ENCODE measurements around the gene FRMPD4.
"Not testable (repeated sequence)": the region's sequence is repeated elsewhere in the genome, so short reads cannot be mapped to it uniquely, and the experiment has no call there.

The FRMPD4 gene

DNA sequence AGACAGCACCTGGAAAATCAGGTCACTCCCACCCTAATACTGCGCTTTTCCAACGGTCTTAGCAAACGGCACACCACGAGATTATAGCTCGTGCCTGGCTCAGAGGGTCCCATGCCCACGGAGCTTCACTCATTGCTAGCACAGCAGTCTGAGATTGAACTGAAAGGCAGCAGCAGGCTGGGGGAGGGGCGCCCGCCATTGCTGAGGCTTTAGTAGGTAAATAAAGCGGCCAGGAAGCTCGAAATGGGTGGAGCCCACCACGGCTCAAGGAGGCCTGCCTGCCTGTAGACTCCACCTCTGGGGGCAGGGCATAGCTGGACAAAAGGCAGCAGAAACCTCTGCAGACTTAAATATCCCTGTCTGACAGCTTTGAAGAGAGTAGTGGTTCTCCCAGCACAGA lies 399.8 kb downstream of the FRMPD4 start:
- not testable (repeated sequence) for DNase-seq (ENCODE audit: low spot score)

DNA sequence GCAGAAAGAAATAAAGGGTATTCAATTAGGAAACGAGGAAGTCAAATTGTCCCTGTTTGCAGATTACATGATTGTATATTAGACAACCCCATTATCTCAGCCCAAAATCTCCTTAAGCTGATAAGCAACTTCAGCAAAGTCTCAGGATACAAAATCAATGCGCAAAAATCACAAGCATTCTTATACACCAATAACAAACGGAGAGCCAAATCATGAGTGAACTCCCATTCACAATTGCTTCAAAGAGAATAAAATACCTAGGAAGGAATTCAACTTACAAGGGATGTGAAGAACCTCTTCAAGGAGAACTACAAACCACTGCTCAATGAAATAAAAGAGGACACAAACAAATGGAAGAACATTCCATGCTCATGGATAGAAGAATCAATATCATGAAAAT lies 404.0 kb downstream of the FRMPD4 start:
- not testable (repeated sequence) for DNase-seq (ENCODE audit: low spot score)

DNA sequence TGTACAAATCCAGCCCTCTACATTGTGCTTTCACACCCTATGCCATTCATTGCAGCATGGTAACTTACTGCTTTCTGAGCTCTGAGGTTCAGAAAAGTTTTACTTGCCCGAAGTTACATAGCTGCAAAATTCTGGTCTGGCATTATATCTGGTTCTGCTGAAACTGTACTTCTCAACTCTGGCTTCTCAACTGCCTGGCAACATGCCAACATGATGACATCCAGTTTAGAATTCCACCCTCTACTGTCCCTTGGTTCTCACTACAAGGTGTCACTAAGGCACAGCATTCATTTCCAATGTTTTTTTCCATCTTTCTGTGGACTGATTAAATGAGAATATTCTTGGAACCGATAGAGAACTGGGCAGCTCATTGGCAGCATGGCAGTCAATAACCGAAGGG lies 410.1 kb downstream of the FRMPD4 start:
- DNase-seq (ENCODE audit: low spot score) = no peak

DNA sequence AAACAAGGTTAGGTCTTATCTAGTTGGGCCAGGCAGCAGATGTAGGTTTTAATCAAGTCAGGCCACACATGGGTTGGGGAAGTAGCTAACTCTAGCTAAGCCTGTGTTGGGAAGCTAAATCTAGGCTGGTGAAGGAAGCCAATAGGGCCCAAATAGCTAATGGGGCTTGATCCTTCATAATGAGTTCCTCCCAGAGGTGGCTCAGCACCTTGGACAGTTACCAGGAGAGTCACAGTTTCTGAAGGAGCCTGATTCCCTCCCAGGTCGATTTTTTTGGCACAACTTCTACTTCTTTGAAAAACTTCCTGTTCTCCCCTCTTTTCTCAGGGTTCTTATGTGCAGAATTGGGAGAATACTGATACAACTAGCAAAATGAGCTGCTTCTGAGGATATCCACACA lies 410.5 kb downstream of the FRMPD4 start:
- DNase-seq (ENCODE audit: low spot score) = no peak

DNA sequence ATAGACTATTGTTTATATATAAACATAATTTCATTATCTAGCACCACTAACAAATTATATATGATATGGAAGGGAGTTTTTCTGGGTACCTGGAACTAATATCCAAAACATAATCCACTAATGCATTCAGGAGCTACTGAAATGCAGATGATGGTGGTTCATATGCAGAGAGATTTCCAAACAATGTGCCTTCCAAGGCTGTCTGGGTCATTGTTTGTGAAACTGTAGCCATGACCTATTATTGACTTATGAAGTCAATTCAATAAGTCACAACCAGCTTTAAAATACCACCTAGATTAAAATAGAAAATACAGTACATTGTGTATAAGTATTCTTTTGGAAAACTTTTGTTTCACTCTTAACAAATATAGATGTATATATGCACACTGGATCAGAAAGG lies 415.9 kb downstream of the FRMPD4 start:
- DNase-seq (ENCODE audit: low spot score) = no peak

DNA sequence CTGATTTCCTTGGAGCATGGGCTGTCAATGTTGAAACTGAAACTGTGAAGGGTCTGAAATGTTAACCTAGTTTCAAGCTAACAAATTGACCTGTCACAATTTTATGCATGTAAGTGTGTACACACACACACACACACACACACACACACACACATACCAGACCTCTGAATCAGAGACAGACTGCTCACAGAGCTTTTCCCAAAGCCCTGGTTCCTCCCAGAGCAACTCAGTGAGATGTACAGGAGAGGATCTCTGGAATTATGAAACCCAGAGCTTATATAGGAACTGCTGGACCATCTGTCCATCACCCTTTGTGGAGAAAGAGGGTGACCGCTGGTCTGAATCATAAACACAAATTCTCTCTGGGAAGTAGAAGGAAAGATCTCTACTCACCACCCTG lies 424.8 kb downstream of the FRMPD4 start:
- DNase-seq (ENCODE audit: low spot score) = no peak

DNA sequence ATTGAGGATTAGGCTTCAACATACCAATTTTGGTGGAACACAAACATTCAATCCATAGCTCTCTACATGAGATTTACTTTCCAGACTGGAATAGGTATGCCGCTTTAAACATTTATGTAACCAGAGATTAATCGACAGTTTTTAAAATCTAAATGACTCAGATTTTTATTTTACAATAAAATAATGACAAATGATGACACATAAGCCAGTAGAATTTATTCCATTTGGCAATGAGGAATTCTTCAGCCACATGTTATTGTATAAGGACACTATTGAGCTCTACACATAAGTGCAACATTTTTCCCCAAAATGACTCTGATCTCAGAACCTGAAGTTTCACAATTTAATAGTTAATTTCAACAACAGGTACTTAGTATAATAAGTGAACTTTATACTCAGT lies 425.9 kb downstream of the FRMPD4 start:
- no peak for DNase-seq (ENCODE audit: low spot score)

DNA sequence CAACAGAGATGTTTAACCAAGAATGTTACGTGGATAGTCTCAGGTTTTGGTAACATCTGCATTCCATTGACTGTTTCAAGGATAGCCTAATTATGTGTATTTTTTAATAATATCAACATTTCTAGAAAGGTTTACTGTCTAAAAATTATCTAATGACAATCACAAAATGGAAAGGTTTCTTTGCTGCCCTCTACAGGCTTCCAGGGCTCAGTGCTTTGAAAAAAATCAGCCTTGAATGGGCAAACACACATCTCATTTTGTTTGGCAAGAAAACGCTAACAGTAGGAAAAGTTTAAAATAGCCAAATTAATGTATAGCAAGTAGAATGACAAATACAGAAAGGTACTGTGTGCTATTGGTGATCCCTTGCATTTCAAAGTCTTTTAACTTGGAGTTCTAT lies 429.6 kb downstream of the FRMPD4 start:
- peak; percentile 2 for DNase-seq (ENCODE audit: low spot score)

DNA sequence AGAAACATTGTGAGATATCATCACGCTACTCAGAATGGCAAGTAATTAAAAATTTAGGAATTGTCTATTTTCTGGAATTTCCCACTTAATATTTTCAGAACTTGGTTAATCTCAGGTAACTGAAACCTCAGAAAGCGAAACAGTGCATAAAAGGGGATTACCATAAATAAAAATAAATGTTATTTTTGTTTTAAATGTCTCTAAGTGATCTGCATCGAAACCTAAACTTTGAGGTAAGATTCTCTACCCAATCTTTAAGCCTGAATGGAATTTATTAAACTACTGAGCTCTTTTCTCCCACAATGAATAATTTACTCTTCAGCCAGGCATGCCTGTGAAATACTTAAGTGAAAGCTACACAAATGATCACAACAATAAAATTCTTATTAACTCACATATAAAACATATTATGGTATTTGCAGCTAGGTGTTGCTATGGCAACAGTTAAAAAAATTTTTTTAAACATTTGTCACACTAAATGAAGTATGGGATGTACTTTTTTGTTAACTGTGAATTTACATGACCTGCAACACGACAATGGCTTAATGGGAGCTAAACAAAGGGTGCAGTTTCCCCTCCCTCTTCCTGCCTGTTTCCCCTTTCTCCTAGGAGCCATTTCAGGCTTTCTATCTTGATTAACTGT lies 432.7 kb downstream of the FRMPD4 start:
- DNase-seq (ENCODE audit: low spot score) = no peak

DNA sequence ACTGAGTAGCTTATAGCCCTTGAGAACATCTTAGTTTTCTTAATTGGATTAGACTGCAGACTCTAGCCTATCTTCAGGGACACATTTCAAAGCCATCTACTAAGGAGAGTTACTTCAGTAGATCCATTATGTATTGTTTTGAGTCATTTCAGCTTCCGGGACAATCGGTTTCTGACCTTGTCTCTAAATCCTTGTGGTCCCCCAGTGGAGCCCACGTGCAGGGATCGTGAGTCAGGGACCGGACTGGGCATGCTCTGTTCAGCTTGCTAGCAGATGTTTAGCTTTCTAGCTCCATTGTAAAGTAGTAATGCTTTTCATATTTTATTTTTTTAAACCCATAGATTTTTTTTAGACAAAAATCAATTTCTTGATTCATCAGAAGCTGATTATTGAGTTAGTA lies 441.0 kb downstream of the FRMPD4 start:
- DNase-seq (ENCODE audit: low spot score) = no peak

DNA sequence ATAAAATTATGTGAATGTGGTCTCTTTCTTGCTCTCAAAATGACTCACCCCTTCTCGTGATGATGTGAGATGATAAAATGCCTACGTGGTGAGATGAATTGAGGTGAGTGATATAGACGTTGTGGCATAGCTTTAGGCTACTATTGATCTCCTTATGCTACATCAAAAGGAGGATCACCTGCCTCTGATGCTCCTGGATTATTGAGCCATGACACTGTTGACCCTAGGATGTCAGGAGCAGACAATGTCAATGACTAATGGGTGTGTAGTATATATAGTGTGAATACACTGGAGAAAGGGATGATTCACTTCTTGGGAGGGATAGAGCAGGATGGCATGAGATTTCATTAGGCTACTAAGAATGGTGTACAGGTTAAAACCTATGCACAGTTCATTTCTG lies 442.3 kb downstream of the FRMPD4 start:
- DNase-seq (ENCODE audit: low spot score) = no peak

DNA sequence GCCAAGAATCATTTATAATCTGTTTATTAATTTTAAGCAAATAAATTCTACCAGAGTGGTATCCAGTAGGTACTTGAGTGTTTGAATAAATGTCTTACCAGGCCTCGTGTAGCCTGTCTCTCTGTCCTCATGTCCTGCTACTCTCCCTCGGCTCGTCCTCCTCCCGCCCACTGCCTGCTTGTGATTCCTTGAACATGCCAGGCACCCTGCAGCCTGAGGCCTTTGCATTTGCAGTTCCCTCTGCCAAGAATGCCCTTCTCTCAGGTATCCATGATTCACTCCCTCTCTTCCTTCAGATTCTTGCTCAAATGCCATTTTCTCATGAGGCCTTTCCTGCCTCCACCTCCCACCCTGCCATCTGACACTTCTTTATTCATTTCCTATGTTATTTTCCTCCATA lies 443.3 kb downstream of the FRMPD4 start:
- DNase-seq (ENCODE audit: low spot score) = no peak

DNA sequence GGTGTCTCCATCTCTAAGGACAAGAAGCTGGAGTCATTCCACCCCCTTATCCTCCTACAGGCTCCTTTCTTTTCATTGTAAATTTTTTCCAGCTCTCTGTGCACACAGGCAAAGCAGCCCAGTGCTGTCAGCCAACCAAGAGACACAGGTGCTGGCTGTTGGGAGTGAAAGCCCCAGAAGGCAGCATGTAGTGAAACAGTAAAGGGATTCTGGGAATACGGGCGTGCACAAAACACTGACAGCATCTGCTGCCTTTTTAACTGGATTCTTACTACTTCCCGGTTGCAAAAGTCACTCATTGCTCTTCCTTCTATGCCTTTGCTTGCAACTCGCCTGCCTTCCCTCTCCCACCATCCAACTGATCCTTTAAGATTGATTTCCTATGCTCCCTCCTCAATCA lies 444.4 kb downstream of the FRMPD4 start:
- DNase-seq (ENCODE audit: low spot score) = no peak

DNA sequence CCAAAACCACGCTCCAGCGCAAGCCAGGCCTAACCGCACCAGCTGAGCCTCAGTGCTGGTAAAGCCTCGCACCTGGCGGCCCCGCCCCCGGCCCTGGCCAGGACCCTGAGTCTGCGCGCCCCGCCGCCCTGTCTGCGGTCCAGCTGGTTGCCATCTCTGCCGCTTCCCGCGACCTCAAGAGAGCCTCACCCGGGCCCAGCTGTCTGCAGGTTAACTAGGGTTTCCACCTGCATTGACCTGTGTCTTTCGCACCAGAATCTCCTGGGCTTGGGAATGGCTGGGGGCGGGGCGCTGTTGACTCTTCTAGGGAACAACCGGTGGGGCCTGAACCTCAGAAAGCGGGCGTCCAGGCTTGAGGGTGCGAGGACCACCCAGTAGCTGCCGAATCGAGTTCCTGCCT lies 445.3 kb downstream of the FRMPD4 start:
- DNase-seq (ENCODE audit: low spot score) = no peak

DNA sequence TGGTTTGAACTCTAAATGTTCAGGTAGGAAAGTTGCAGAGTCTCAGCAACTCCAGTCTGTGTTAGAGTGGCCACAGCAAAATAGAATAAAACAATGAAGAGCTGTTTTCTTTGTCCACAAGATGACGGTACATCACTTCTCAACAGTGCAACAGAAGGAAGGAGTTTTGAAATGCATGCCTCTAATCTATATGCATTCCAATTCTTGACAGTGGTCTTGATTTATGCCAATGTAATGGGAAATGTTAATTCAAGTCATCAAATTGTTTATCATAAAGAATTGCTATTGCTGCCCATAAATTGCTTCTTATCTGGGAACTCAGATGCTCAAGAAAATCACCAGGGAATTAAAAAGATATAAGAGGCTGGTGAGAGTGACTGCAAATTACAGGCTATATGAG lies 457.4 kb downstream of the FRMPD4 start:
- no peak for DNase-seq (ENCODE audit: low spot score)

DNA sequence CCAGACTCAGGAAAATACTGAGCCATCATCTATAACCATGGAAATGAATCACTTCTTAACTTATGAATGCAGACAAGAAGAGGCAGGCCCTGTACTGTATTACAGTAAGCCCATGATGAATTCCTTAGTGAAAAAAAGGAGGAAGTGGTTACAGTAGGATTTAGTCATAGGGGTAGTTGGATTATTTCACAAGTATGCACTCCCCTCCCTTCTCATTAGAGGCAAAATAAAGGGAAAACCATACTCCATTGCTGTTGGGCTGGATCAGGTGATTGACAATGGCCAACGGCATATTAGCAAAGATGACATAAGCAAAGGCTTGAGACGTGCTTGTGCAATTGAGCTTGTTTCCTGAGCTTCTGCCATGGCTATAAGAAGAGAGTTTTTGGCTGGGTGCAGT lies 471.8 kb downstream of the FRMPD4 start:
- no peak for DNase-seq (ENCODE audit: low spot score)

DNA sequence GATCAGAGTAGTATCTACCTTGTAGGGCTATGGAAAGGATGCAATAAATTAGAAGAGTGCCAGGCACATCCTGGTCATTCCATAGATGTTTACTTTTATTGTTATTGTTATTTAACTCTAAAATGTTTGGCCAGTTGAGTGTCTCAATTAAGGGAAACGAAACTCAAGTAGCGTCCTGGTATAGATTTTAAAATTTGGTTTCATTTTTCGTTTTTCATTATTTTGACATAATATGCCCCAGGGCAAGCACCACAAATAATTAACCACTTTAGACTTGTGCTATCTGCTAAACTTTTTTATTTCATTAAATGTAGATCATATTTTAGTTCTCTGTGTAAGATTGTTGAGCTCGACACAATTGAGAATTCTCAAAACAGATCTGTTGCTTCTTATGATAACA lies 473.2 kb downstream of the FRMPD4 start:
- DNase-seq (ENCODE audit: low spot score) = no peak

DNA sequence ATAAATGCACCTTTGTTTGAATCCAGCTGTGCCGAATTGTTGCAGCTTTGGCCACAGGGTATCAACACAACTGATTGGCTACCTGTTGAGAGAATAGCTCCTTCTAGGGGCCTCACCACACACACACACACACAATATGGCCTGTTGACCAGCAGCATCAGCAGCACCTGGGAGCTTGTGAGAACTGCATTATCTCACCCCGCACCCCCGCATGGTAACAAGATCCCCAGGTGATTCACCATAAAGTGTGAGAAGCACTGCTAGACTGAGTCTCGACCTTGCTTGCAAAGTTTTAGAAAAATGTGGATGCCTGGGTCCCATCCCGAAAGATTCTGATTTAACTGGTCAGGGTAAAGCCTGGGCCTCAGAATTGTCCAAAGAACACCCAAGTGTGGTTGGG lies 476.0 kb downstream of the FRMPD4 start:
- no peak for DNase-seq (ENCODE audit: low spot score)

DNA sequence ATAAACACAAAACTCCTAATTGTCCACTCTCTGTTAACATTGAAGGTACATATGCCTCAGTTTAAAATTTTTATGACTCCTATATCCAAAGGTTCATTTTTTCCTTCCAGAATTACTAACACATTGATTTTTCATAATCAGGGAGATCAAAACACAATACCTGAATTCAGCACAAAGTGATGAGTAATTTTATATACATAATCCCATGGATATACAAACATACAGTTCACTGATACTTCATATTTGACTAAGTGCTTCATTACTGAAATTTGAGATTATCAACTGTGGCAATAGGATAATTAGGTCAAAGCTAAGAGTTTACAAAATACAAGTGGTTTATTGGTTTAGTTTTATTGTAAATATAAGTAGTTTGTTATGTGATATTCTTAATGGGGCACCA lies 476.8 kb downstream of the FRMPD4 start:
- DNase-seq (ENCODE audit: low spot score) = no peak

DNA sequence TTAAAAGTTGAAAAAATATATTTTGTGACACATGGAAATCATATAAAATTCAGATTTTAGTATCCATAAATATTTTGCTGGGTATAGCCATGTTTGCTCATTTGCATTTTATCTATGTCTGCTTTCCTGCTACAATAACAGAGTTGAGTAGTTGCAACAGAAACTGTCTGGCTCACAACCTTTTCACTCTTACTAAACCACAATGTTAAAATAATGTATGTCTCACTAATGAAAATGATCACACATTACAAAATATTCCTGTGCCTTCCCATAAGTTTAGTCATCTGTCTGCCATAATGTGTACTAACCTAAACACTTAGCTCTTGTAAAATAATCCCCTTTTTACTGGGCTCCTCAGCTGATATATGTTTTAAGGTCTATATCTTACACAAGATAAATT lies 479.0 kb downstream of the FRMPD4 start:
- DNase-seq (ENCODE audit: low spot score) = no peak

DNA sequence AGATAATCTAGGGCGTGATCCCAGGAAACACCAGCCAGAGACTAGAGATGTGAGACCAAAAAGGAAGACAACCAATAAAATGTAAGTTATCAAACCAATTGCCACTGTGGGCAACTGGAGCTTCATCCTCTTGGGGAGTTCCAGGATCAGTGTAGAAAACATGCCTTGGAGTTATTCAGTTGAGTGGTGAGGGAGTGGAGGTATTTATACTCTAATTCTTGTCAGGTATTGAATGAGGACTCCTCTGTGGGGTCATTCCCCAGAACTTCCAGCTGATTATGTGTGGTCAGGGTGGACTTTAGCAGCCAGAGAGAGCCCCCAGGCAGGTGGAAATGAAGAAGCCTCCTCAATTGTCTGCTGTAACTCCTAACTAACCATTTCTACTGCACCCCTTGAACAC lies 509.0 kb downstream of the FRMPD4 start:
- no peak for DNase-seq (ENCODE audit: low spot score)

DNA sequence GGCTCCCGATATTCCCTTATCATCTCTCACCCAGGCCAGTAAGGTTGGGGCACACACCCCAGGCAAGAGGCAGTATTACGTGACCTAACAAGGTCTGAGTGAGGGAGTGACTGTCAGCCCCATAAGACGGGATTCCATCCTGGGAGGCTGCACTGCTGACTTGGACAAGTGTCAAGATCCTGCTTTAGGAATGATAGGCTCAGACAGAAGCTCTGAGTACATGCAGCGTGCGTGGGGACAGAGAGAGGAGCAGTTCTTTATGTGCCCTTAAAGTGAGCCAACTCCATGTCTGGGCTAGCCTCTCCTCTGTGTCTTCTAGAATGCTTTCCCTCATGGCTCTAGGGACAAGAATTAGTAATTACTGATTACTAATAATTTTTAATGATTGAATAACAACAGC lies 510.7 kb downstream of the FRMPD4 start:
- no peak for DNase-seq (ENCODE audit: low spot score)

DNA sequence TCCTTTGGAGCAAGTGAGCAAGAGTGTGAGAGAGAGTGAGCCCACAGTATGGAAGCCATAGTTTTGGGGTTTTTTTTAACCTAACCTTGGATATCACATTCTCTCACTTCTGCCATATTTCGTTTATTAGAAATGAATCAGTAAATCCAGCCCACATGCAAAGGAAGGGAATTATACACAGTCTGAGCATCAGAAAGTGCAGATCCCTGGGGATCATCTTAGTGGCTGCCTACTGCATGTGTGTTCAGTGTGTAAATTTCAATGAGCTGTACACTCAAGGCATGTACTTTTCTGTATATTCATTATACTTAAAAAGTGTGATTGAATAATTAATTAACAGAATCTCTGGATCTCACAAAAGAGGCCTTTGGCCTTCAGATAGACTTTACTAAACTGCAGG lies 519.2 kb downstream of the FRMPD4 start:
- no peak for DNase-seq (ENCODE audit: low spot score)

DNA sequence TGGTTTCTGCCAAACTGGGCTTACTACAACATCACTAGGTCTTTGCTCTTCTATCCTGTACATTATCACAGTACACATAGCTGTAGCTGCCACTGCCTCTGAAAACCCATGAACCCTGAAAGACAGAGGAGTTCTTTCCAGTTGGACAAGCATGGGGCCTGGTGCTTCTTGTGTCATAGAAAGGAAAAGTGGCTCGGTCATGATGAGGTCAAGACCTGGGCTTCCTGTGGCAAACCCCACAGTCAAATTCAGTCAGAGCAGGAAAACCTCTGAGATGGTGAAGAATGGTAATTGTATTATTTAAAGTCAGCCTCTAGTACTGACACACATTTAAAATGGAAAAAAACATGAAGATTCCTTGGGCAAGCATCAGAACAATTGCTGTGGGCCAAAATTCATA lies 519.6 kb downstream of the FRMPD4 start:
- DNase-seq (ENCODE audit: low spot score) = no peak

DNA sequence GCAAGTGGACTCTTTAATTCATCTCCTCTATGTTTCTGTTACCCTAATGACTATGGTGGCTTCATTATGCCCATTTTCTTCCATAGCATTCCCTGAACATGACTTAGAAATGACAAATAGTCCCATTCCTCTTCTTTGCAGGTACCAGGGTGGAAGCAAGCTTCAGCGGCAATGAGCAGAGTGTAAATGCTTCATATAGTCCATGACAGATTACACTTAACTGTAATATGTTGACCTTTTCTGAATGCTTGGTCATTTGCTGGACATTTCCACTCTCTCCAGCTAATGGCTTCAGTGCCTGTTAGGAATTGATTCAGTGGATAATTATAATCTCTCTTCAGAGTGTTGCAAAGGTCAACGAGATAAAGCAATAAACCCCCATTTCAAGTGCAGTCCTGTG lies 523.2 kb downstream of the FRMPD4 start:
- DNase-seq (ENCODE audit: low spot score) = no peak
